HL-60 (cell line): Measurements from ENCODE around the gene MEF2A.

ENCODE experiments used
- CTCF ChIP-seq: IDR thresholded peaks from one replicate; pipeline ENCODE4 v1.5.1; 2011; ENCODE audit warnings: low read length, control low read depth, inconsistent platforms; ENCODE audit not compliant: insufficient read depth
- REST ChIP-seq: IDR thresholded peaks from 2 replicates; pipeline ENCODE4 v1.6.1; 2012; ENCODE audit warnings: low read depth; ENCODE audit not compliant: insufficient replicate concordance

GRCh38 chr15:99547517-99547916, 18.3 kb upstream of the MEF2A start:
- TF ChIP-seq CTCF (no peak), REST (no peak)
